H1 (cell line): Measurements from ENCODE around the gene CACNA1G. TPM values are rescaled to one million over a fixed set of nuclear protein-coding genes. Genes with fewer than 3 reads are reported as not detected.
A peak's percentile ranks its signal among the peaks of the same experiment; 100 is the strongest.

Experiments used
- CTCF ChIA-PET: fragments of 300-600 bp; sonication (Branson Sonifier 250); formaldehyde crosslinking; loops from one replicate; lab custom pipeline; 2021; ENCODE audit not compliant: partially characterized antibody; lab: Charles Lee
- POLR2A ChIA-PET: fragments of 300-600 bp; sonication (Branson Sonifier 250); formaldehyde crosslinking; loops from one replicate; lab custom pipeline; 2021; ENCODE audit warnings: inconsistent platforms; ENCODE audit not compliant: partially characterized antibody; lab: Charles Lee
- DNase-seq, 2 experiments: peaks; one replicate each; pipeline versions ENCODE4 v3.0.0 to v3.0.0-alpha.2; 2010 to 2022; ENCODE audit warnings: low spot score in 2 of 2, low read depth in 1 of 2, mixed read lengths in 1 of 2
- FAIRE-seq: peaks from 2 replicates; lab custom pipeline; 2011; peaks lifted over from hg19 to GRCh38; lab: Jason Lieb, UNC
- H2AFZ ChIP-seq: 2 replicates; pipeline ENCODE4 v1.8.1; 2012; ENCODE audit warnings: low read length, inconsistent platforms
- H2AK5ac ChIP-seq: 2 replicates; pipeline ENCODE4 v1.6.1; 2013; ENCODE audit warnings: low read depth, low read length
- H2BK120ac ChIP-seq: replicated peaks from 2 replicates; pipeline ENCODE3; 2013; ENCODE audit warnings: low read depth, low read length, inconsistent platforms
- H2BK12ac ChIP-seq: 2 replicates; pipeline ENCODE4 v1.6.1; 2013; ENCODE audit warnings: low read depth, low read length
- H2BK15ac ChIP-seq: 2 replicates; pipeline ENCODE4 v1.6.1; 2013; ENCODE audit warnings: low read length
- H2BK20ac ChIP-seq: 2 replicates; pipeline ENCODE4 v1.6.1; 2013; ENCODE audit warnings: low read length
- H2BK5ac ChIP-seq: 2 replicates; pipeline ENCODE4 v1.6.1; 2013; ENCODE audit warnings: low read depth, low read length
- H3K14ac ChIP-seq: 2 replicates; pipeline ENCODE4 v1.6.1; 2013; ENCODE audit warnings: inconsistent platforms; ENCODE audit not compliant: insufficient read length
- H3K18ac ChIP-seq: 2 replicates; pipeline ENCODE4 v1.6.1; 2013; ENCODE audit warnings: low read length; ENCODE audit errors: extremely low read depth
- H3K23ac ChIP-seq: 2 replicates; pipeline ENCODE4 v1.6.1; 2013; ENCODE audit warnings: inconsistent platforms; ENCODE audit not compliant: insufficient read length
- H3K23me2 ChIP-seq: 2 replicates; pipeline ENCODE4 v1.6.1; 2013; ENCODE audit warnings: low read depth, low read length
- H3K27ac ChIP-seq: 2 replicates; pipeline ENCODE4 v1.6.1; 2011; ENCODE audit warnings: low read depth, low read length, inconsistent platforms
- H3K27me3 ChIP-seq, 4 experiments: replicated peaks in 1 of 4; 1 replicate in 1 of 4; 2 replicates in 3 of 4; pipeline versions ENCODE4 v1.6.1 to v1.8.1; 2011 to 2013; ENCODE audit warnings: low read length in 3 of 4, mild to moderate bottlenecking in 3 of 4, inconsistent platforms in 2 of 4, mixed read lengths in 2 of 4, moderate library complexity in 1 of 4; ENCODE audit not compliant: control insufficient read depth in 3 of 4, insufficient read depth in 3 of 4; ENCODE audit errors: extremely low read depth in 1 of 4
- H3K36me3 ChIP-seq, 4 experiments: 2 replicates each; pipeline versions ENCODE4 v1.6.1 to v1.8.1; 2011 to 2013; ENCODE audit warnings: mild to moderate bottlenecking in 4 of 4, low read length in 3 of 4, moderate library complexity in 2 of 4, control low read depth in 1 of 4, inconsistent platforms in 1 of 4; ENCODE audit not compliant: insufficient read depth in 4 of 4, control insufficient read depth in 2 of 4
- H3K4ac ChIP-seq: replicated peaks from 2 replicates; pipeline ENCODE3; 2013; ENCODE audit warnings: low read length, low read depth, mixed read lengths, inconsistent platforms; ENCODE audit not compliant: insufficient read length
- H3K4me1 ChIP-seq, 4 experiments: replicated peaks in 1 of 4; 1 replicate in 1 of 4; 2 replicates in 3 of 4; pipeline versions ENCODE4 v1.6.1 to v1.8.1; 2011 to 2013; ENCODE audit warnings: low read length in 3 of 4, inconsistent platforms in 2 of 4, mixed read lengths in 1 of 4; ENCODE audit not compliant: insufficient read depth in 4 of 4, control insufficient read depth in 3 of 4
- H3K4me2 ChIP-seq, 2 experiments: 2 replicates each; pipeline versions ENCODE4 v1.6.1 to v1.8.1; 2011 to 2013; ENCODE audit warnings: low read depth in 2 of 2, low read length in 2 of 2, control low read depth in 1 of 2, inconsistent platforms in 1 of 2, mild to moderate bottlenecking in 1 of 2; ENCODE audit not compliant: insufficient read depth in 1 of 2
- H3K4me3 ChIP-seq, 4 experiments: fragments of 200-600, 300-600 bp in 1 of 4; sonication (generic), shearing (Covaris generic), sonication (Bioruptor Twin) in 1 of 4; 2 replicates each; pipeline versions ENCODE4 v1.5.1 to v1.8.1; 2011 to 2016; ENCODE audit warnings: low read length in 4 of 4, low read depth in 3 of 4, control low read depth in 2 of 4, inconsistent platforms in 2 of 4, mild to moderate bottlenecking in 2 of 4, mixed read lengths in 1 of 4, moderate library complexity in 1 of 4; ENCODE audit not compliant: insufficient read depth in 2 of 4; ENCODE audit errors: extremely low read depth in 1 of 4
- H3K56ac ChIP-seq: replicated peaks from 2 replicates; pipeline ENCODE3; 2013; ENCODE audit warnings: low read depth, mild to moderate bottlenecking, mixed read lengths, low read length, inconsistent platforms; ENCODE audit not compliant: insufficient read length
- H3K79me1 ChIP-seq: 2 replicates; pipeline ENCODE4 v1.6.1; 2013; ENCODE audit warnings: low read depth, low read length, control low read depth
- H3K79me2 ChIP-seq, 2 experiments: 2 replicates each; pipeline versions ENCODE4 v1.6.1 to v1.8.1; 2012 to 2013; ENCODE audit warnings: low read length in 2 of 2, mild to moderate bottlenecking in 2 of 2, inconsistent platforms in 1 of 2; ENCODE audit not compliant: insufficient read depth in 2 of 2, control insufficient read depth in 1 of 2
- H3K9ac ChIP-seq, 4 experiments: replicated peaks in 1 of 4; 1 replicate in 1 of 4; 2 replicates in 3 of 4; pipeline versions ENCODE4 v1.6.1 to v1.8.1; 2011 to 2013; ENCODE audit warnings: low read depth in 3 of 4, low read length in 3 of 4, control low read depth in 2 of 4, mild to moderate bottlenecking in 2 of 4, moderate library complexity in 2 of 4, inconsistent platforms in 1 of 4; ENCODE audit errors: extremely low read depth in 1 of 4
- H3K9me3 ChIP-seq, 2 experiments: 2 replicates each; pipeline versions ENCODE4 v1.6.1 to v1.8.1; 2012 to 2013; ENCODE audit warnings: mild to moderate bottlenecking in 2 of 2, moderate library complexity in 2 of 2, control low read depth in 1 of 2, inconsistent platforms in 1 of 2, low read depth in 1 of 2, low read length in 1 of 2, mixed read lengths in 1 of 2; ENCODE audit not compliant: insufficient read depth in 2 of 2
- H4K20me1 ChIP-seq, 2 experiments: replicated peaks in 1 of 2; 2 replicates each; pipeline versions ENCODE3 to v1.8.1; 2011 to 2013; ENCODE audit warnings: inconsistent platforms in 2 of 2, low read length in 2 of 2, mild to moderate bottlenecking in 1 of 2; ENCODE audit not compliant: insufficient read depth in 2 of 2, control insufficient read depth in 1 of 2
- H4K5ac ChIP-seq: 2 replicates; pipeline ENCODE4 v1.6.1; 2013; ENCODE audit warnings: low read length, low read depth, mixed read lengths, inconsistent platforms; ENCODE audit not compliant: insufficient read length
- H4K8ac ChIP-seq: 2 replicates; pipeline ENCODE4 v1.8.0; 2013; ENCODE audit warnings: mild to moderate bottlenecking, moderate library complexity, low read length, inconsistent platforms; ENCODE audit not compliant: insufficient read depth; ENCODE audit errors: extremely low read depth
- H4K91ac ChIP-seq: replicated peaks from 2 replicates; pipeline ENCODE3; 2013; ENCODE audit warnings: low read length, mixed read lengths, inconsistent platforms; ENCODE audit not compliant: insufficient read length
- KDM1A ChIP-seq: fragments of 200-600, 300-600 bp; sonication (generic); IDR thresholded peaks from 2 replicates; pipeline ENCODE4 v1.7.1; 2016; ENCODE audit warnings: mild to moderate bottlenecking, low read length, borderline replicate concordance
- TAF1 ChIP-seq: IDR thresholded peaks from 2 replicates; pipeline ENCODE4 v1.6.1; 2011; ENCODE audit warnings: mild to moderate bottlenecking, low read depth, low read length
- WGBS, 2 experiments: shearing (Covaris generic) in 1 of 2; methylation state at CpG; one replicate each; pipeline versions ENCODE4 v1.1.6 to v1.1.7; 2013 to 2015; ENCODE audit warnings: low lambda C conversion rate in 2 of 2, mixed read lengths in 2 of 2, inconsistent platforms in 1 of 2, low coverage in 1 of 2, missing lambda C conversion rate in 1 of 2; ENCODE audit not compliant: insufficient replicate concordance in 2 of 2, insufficient coverage in 1 of 2, insufficient read length in 1 of 2; ENCODE audit errors: extremely low coverage in 1 of 2, missing lambda C conversion rate in 1 of 2; 5-methylcytosine and 5-hydroxymethylcytosine counted together
- polyA plus RNA-seq, 7 experiments: library from polyadenylated mRNA; depleted of rRNA in 3 of 7; stranded (reverse) in 5 of 7; unstranded in 2 of 7; fragments of >200 nt in 5 of 7; fragments of 200-250 nt in 2 of 7; gene quantifications; 1 replicate in 5 of 7; 2 replicates in 1 of 7; 4 replicates in 1 of 7; pipeline versions ENCODE4 v1.2.1 to v1.2.3, GENCODE V29; 2011 to 2013; ENCODE audit warnings: missing spikeins in 2 of 7, mixed read lengths in 2 of 7
- total RNA-seq: library from RNA; stranded (reverse); fragmentation: NEBNext Ultra II Directional; extraction: Animal tissue kit (Norgen Biotek cat#: 25700); gene quantifications from 2 replicates; pipeline ENCODE4 v1.2.1, GENCODE V29; 2021

Gene CACNA1G
- total and polyA plus RNA-seq, 2 of the 8 experiments (the other 6 are each of a cell fraction or from before 2014, with no cell fraction given), result 2.9 to 4.9 TPM

DNA sequence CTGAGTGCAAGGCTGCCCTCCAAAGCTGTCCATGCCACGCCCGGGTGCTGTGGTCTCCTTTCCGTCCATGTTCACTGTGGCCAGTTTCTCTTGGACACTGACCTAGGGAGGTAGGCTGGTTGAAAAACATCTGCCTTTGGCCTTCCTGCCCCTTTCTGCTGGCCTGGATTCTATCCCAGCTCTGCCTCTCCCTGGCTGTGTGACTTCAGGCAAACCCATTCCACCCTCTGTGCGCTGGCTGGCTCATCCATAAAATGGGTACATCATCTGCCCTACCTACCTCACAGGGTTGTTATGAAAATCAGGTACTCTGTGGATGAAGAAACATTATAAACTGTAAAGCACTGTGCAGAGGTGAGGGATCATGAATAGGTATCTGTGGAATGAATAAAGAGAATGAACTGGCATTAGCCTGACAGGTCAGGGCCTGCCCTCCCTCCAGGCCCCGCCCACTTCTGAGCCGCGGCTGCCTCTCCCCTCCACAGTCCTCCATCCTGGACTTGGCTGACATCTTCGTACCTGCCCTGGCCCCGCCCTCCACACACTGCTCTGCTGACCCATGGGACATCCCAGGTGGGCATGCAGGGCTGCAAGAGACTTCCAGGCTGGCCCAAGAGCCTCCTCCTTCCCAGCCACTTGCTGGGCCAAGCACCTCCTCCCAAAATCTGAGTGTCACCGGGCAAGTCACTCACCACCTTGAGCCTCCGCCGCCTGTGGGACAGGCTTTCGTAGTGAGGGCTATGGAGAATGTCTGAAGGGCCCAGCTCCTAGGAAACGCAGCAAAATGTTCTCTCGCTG lies 20.6 kb upstream of the CACNA1G start:
- Histone ChIP-seq H2BK5ac (peak overlapping the region; percentile 12; the same call in 1 of the 2 replicates), H2AFZ (no peak overlapping the region), H3K18ac (no peak overlapping the region), H2BK120ac (peak overlapping the region; percentile 40), H4K5ac (no peak overlapping the region), H3K79me1 (no peaks in the 10 kb centered on the region; the same call in 1 of the 2 replicates), H3K4ac (no peak overlapping the region), H3K14ac (no peak overlapping the region), H3K9me3 (no peaks in the 10 kb centered on the region), H2BK12ac (no peak overlapping the region), H4K8ac (no peak overlapping the region; the same call in 1 of the 2 replicates), H3K79me2 (0 out of 4 replicates have a peak, but pooled peaks cover 0 to 2% of the 10 kb centered on the region in 2 experiments), H3K4me3 (no peak overlapping the region; a peak in 1 of 8 replicates), H3K36me3 (peaks cover 0 to 3% (median 0%) of the 10 kb centered on the region in 4 experiments; a peak in 1 of 8 replicates), H3K27ac (no peak overlapping the region), H4K91ac (peak overlapping the region; percentile 58), H3K23ac (no peak overlapping the region), H3K56ac (no peak overlapping the region), H3K9ac (no peak overlapping the region), H3K4me2 (no peak overlapping the region), H4K20me1 (peaks cover 0 to 1% of the 10 kb centered on the region in 2 experiments), H2AK5ac (no peak overlapping the region), H2BK15ac (no peak overlapping the region), H3K23me2 (peaks cover 5% of the 10 kb centered on the region; the same call in 1 of the 2 replicates), H2BK20ac (no peak overlapping the region), H3K27me3 (peaks cover 0 to 6% (median 5%) of the 10 kb centered on the region in 4 experiments; a peak in 4 of 7 replicates), H3K4me1 (peaks cover 2 to 19% (median 10%) of the 10 kb centered on the region in 4 experiments)
- FAIRE-seq (peak; percentile 52), DNase-seq (peak in 1 of 2 experiments; percentile 67)
- 81% methylated on average over 15 of the region's 15 CpGs; no CpG with 5 or more reads in 1 of the 2 experiments for WGBS, 2 experiments
- TF ChIP-seq TAF1 (no peak), KDM1A (peak; percentile 80; the same call in 1 of the 2 replicates)
- ChIA-PET POLR2A (interaction anchor here (1.1 kb wide), 1 partner anchor 61 kb away, joined by 3 read pairs; no protein-coding TSS in a partner anchor), CTCF (interaction anchor here (0.6 to 6.0 kb wide), 5 partner anchors 10 to 806 kb away, joined by 3 to 42 read pairs (median 4); no protein-coding TSS in a partner anchor)
